ENCODE results near the gene PCDH15. TPM values are rescaled to one million over a fixed set of nuclear protein-coding genes. Genes with fewer than 3 reads are reported as not detected.

PCDH15 gene
- total and polyA plus RNA-seq, 2 of the 4 experiments (the other 2 are of a cell fraction), result not detected

DNA sequence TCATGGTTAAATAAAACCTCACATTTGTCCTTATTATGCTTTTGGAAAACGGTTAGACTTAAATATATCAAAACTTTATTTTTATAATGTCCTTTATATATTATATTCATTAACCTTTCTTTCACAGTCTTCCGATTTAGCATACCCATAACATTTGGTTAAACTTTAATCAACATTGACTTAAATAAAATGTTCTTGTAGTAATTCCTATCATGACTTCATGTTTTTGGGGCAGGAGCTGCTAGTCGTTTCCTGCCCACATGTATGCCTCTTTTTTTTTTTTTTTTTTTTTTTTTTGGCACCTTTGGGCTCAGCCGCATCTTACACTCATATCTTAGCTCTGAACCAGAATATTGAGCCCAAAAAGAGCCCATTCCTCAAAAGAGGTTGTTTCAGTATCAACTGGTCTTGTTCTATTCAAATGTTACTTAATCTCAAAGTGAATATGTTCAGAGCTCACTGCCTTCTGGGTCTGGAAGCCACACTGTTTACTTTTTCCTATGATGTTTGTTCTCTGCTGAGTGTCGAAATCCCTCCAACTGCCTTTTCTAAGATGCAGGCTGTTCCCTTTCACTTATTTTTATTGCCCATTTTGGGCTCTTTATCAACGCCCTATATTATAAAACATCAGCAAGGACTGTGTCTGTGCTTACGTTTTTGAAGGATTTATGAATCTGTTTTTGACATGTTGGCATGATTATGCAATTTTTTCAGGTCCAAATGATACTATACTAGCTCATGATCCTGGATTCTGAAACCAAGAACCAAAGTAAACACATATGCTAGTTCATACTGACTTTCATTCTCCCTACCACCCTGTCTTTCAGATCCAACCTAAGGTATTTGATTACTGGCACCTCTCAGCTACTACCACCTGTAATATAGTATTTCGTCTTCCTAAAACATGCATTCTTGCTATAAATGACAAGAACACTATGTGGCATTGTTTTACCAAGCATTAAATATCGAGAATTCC is 914.4 kb downstream of the PCDH15 start:
- Histone ChIP-seq H3K36me3 (ENCODE audit: control insufficient read depth, insufficient read depth, low read length) (no peaks in the 10 kb centered on the region), H2BK120ac (ENCODE audit: low read depth, low read length) (no peak overlapping the region), H2BK15ac (ENCODE audit: low read depth, low read length) (no peak overlapping the region), H3K4me1 (ENCODE audit: control insufficient read depth, insufficient read depth, low read length) (no peaks in the 10 kb centered on the region), H4K8ac (ENCODE audit: low read depth in 2 of 2, low read length in 2 of 2) (no peak overlapping the region), H3K27ac (ENCODE audit: insufficient read depth, low read length) (no peak overlapping the region), H3K9me1 (ENCODE audit: insufficient read depth, low read length) (no peaks in the 10 kb centered on the region), H3K56ac (ENCODE audit: extremely low read depth, insufficient read depth, low read length) (no peak overlapping the region), H3K4ac (ENCODE audit: low read depth, low read length) (no peak overlapping the region), H4K91ac (ENCODE audit: insufficient read depth, low read depth, low read length) (no peak overlapping the region), H3K23ac (ENCODE audit: low read depth, low read length) (no peak overlapping the region), H4K5ac (ENCODE audit: low read depth, low read length) (no peak overlapping the region), H3K27me3 (ENCODE audit: control insufficient read depth, insufficient read depth, low read length) (no peaks in the 10 kb centered on the region), H3K4me2 (ENCODE audit: low read depth, low read length) (no peak overlapping the region), H2AK9ac (replicated peaks; ENCODE audit: low read depth, low read length, poor library complexity) (no peak overlapping the region), H2AK5ac (ENCODE audit: low read depth, low read length) (no peak overlapping the region), H2BK5ac (ENCODE audit: low read depth, low read length, poor library complexity, severe bottlenecking) (no peak overlapping the region), H2BK20ac (ENCODE audit: low read depth, low read length) (no peak overlapping the region), H3K4me3 (ENCODE audit: insufficient read depth, low read depth, low read length) (no peak overlapping the region), H3K14ac (replicated peaks; ENCODE audit: low read depth, low read length) (no peak overlapping the region), H2AFZ (replicated peaks; ENCODE audit: low read length, poor library complexity) (no peak overlapping the region), H3K79me1 (ENCODE audit: low read depth in 1 of 2, low read length in 2 of 2) (no peaks in the 10 kb centered on the region), H4K20me1 (ENCODE audit: insufficient read depth, low read length) (no peaks in the 10 kb centered on the region), H3K18ac (ENCODE audit: low read depth, low read length) (no peak overlapping the region), H3K9me3 (ENCODE audit: control insufficient read depth, insufficient read depth, low read length) (no peaks in the 10 kb centered on the region), H3K9ac (ENCODE audit: low read depth, low read length) (no peak overlapping the region)
- BruUV-seq (replicated peaks), result no TSS peak
- ChIA-PET CTCF (interaction anchor here (0.6 kb wide), 1 partner anchor 11 kb away, joined by 3 read pairs; no protein-coding TSS in a partner anchor), POLR2A (ENCODE audit: unreplicated experiment) (no interaction called here)
- no peak for ATAC-seq (ENCODE audit: low read depth)
- dilution Hi-C loops (cut with HindIII; ENCODE audit: low sequenced_read_pairs, unreplicated experiment), result no loop called here
- no peak for DNase-seq
- WGBS, 2 experiments (ENCODE audit: extremely low coverage in 2 of 2, insufficient read length in 1 of 2), result no CpG with 5 or more reads among the region's 9 CpGs
- in situ Hi-C loops (cut with MboI; ENCODE audit: low sequenced_read_pairs), result no loop called here
- intact Hi-C loops (cut with micrococcal nuclease), result no loop called here
- TF ChIP-seq CHD1 (IDR thresholded peaks at IDR 0.05; ENCODE audit: low read depth, low read length) (no peak), FOS (IDR thresholded peaks at IDR 0.05; ENCODE audit: low read depth, low read length) (no peak), RCOR1 (IDR thresholded peaks at IDR 0.05; ENCODE audit: insufficient replicate concordance, low read length) (no peak), USF2 (IDR thresholded peaks at IDR 0.05; ENCODE audit: low read depth, low read length) (no peak), ELK1 (IDR thresholded peaks at IDR 0.05; ENCODE audit: borderline replicate concordance, low read depth, low read length) (no peak), MAZ (IDR thresholded peaks at IDR 0.05; ENCODE audit: borderline replicate concordance, low read depth, low read length) (no peak), MAFK (IDR thresholded peaks at IDR 0.05; ENCODE audit: low read depth, low read length) (no peak), SMC3 (IDR thresholded peaks at IDR 0.05; ENCODE audit: low read depth, low read length) (no peak), MXI1 (IDR thresholded peaks at IDR 0.05; ENCODE audit: borderline replicate concordance, low read depth, low read length) (no peak)

Measured in IMR-90 (cell line).